HG02870 (cell line): ENCODE measurements around the gene ETNK2.

Experiments used
- ATAC-seq: cut with Tn5 transposase; IDR thresholded peaks from one replicate; pipeline ENCODE4 v1.9.1; 2021; ENCODE audit warnings: mild to moderate bottlenecking, moderate library complexity; ENCODE audit not compliant: unreplicated experiment

Gene ETNK2

DNA sequence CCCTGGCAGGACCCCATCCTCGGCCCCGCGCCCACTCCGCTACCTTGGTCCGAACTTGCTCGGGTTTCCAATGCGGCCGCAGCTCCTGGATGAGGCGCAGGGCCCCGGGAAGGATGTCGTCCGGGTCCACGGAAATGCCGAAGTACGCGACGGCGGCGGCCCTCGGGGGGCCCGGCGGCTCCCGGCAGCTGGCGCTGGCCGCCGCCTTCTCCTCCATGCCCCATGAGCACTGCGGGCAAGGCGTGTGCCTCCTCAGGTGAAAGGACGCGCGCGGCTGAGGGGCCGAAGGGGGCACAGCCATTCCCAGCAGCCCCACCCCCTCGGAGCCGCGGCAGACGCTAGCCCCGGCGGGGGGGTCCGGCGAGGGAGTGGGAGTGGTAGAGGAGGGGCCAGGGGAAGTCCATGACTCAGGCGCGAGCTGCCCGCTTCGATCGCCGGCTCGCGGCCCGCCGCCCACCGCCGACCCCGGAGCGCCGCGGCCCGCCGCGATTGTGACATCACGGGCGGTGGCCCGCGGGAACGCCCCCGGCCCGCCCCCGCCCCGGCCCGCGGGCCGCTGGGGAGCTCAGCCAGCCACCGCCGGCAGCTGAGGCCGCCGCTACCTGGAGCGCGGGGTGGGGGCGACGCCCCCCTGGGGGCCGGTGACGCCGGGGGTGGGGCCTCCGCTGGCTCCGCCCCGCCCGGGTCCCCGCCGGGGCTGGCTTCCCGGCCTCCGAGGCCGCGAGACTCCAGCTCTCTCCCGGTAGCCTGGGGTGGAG is at the start of gene ETNK2:
Gene ETNK2, minus strand, starts transcription at position 493 of the 758 bp plus-strand sequence. Its CDS starts 192 bp downstream, at position 301.
- ATAC-seq = no peak

DNA sequence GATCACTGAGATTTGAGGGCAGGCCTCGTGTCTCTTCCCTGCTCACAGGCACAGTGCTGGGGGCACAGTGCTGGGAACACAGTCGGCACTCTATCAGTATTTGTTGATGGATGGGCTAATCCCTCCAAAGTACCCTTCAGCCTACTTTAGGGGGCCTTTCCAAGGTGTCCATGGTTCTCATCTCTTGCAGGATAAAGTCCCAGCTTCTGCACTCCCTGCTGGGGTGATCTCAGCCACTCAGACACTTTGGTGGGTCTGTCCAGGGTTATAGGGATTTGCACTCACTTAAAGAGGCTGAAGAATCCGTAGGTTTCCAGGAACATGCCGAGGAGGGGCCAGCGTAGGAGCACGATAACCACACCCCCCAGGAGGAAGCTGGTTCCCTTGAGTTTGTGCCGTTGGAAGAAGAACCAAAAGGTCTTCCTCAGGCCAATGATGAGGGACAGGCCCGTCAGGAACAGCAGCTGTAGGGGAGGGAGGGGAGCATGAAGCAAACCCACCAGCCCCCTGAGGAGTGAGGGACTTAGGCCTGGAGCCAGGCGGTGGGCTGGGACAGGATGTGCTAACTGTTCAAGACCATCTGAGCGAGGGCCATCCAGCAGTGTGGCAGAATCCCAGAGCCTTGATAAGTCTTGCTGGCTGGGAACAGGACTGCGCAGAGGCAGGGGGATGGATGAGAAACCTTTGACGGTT is 49.6 kb upstream of the ETNK2 start:
- no peak for ATAC-seq

GRCh38 chr1:204199579-204199978 is 47.7 kb upstream of the ETNK2 start:
- ATAC-seq = no peak

GRCh38 chr1:204198348-204199340 is 46.8 kb upstream of the ETNK2 start:
- no peak for ATAC-seq

GRCh38 chr1:204197068-204197467 is 45.2 kb upstream of the ETNK2 start:
- no peak for ATAC-seq

- no peak for ATAC-seq
Observed at GRCh38 chr1:204196068-204196795, 44.4 kb upstream of the ETNK2 start, which contains the start of gene KISS1. TSS of gene KISS1 (minus strand) at chr1:204196491. CDS start at chr1:204192876, 3,615 bp downstream.

DNA sequence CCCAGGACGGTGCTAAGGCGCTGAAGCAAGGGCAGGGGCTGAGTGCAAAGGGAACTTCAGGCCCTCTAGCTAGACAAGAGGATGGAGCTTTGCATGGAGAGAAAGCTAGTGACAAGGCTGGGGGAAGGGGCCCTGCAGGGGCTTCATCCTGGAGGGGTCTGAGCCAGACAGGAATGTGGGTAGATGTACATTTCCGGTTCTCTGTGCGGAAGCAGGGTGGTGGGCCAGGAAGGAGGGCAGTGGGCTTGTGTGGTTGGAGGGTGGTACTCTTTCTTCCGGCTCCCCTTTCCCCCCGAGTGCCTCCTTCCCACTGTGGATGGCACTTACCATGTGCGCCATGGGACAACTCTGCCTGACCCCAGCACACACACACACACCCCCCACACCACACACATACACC is 42.9 kb upstream of the ETNK2 start:
- no peak for ATAC-seq

GRCh38 chr1:204194080-204194479 is 42.2 kb upstream of the ETNK2 start:
- ATAC-seq = no peak

- ATAC-seq = no peak
Observed at GRCh38 chr1:204192589-204193352, 40.9 kb upstream of the ETNK2 start.

DNA sequence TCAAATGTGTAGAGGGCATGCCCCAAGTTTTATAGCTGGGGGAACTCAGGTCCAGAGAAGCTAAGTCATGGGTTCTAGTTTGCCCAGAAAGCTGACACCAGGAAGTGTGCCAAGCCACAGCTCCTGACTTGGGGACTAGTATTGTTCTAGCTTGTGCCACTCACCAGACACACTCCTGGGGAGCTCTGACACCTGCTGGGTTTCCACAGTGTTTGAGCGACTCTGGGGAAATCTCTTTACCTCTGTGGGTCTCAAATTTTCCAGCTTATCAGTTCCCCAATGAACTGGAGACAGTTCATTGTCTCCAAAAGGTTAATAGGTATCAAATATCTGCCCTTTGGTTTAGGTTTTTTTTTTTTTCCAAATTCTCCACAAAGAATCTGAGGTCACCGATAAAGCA is 40.2 kb upstream of the ETNK2 start:
- no peak for ATAC-seq

GRCh38 chr1:204191456-204191855 is 39.6 kb upstream of the ETNK2 start:
- no peak for ATAC-seq

GRCh38 chr1:204190212-204191211 is 38.7 kb upstream of the ETNK2 start:
- no peak for ATAC-seq

GRCh38 chr1:204188959-204189639 is 37.3 kb upstream of the ETNK2 start:
- ATAC-seq = no peak

DNA sequence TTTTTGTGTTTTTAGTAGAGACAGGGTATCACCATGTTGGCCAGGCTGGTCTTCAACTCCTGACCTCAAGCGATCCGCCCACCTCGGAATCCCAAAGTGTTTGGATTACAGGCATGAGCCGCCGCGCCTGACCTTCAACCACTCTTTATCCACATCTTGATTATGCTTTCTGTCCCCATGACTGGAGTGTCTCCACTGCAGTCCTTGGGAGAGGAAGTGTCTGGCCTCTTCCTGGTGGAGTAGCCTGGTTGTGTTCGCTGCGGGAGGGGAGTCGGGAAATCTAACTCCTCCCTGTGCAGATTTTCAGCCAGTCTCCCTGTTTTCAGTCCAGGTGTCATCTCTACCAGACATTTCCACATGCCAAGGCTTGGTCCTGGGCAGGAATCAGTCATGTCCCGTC is 34.8 kb upstream of the ETNK2 start:
- ATAC-seq = no peak

DNA sequence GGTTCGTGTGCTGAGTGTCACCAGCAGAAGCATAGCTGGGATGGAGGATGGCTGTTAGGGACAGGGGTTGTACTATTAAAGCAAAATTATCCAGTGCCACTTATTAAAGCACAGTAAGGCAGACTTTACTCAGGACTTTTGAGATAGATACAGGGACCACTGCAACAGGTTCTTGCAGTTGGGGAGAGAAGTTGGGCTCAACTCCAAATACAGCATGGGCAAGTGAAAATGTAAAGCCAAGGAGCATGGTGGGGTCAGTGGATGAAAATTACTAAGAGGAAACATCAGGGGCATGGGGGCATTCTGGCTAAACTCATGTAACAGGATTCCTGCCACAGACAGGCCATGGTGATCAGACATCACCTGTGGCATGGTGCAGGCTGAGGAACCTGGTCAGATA is 29.3 kb upstream of the ETNK2 start:
- no peak for ATAC-seq

DNA sequence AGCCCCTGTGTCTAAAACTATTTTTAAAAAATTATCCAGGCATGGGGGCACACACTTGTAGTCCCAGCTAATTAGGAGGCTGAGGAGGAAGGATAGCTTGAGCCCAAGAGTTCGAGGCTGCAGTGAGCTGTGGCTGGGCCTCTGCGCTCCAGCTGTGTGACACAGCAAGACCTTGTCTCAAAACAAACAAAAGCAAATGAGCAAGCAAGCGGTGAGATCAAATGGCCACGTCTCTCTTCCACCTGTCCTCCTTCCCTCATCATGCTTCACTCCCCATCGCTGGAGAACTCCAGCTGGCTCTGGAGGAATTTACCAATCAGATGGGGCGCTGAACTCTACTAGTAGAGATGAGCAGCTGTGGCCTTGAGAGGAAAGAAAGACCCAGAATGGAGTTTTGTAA is 28.3 kb upstream of the ETNK2 start:
- no peak for ATAC-seq

DNA sequence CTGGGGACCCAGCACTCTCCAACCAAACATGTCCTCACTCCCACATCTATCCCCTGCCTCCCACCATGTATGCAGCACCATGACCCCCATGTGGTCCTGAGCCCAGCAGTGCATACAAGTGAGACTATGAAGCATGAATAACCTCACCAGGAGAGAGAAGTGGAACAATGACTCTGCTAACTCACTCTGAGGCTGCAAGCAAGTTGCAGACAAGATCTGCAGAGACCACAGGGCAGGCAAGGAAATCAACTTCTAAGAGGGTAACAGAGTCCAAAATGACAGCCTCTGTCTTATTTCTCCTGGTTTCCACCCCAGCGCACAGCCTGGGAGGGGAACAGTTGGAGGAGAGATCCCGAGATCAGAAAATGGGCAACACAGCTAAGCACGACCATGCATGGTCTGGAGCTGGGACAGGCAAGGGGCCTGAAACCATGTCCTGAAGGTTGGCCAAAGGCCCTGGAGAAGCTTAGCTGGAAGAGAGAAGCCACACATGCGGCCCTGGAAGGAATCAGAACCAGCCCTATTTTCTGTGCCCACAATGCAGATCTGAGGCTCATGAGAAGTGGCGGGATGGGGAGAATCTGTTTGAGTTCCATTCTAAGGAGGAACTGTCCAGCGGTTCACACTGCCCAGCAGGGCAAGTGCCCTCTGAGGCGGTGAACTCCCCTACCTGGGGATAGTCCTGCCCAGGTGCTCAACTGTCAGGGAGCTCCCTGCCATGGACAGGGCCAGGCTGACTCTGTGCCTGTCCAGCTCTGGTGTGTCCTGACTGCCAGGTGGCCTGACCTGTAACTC is 26.8 kb upstream of the ETNK2 start:
- ATAC-seq = no peak
